ENCODE data around the gene COL4A2.
"Not testable (repeated sequence)": the region's sequence is repeated elsewhere in the genome, so short reads cannot be mapped to it uniquely, and the experiment has no call there.

Gene COL4A2

GRCh38 chr13:110486061-110486715 is 179.1 kb downstream of the COL4A2 start:
- H3F3A ChIP-seq (ENCODE audit: low read depth), result no peaks in the 10 kb centered on the region
- no peak overlapping the region for H2AFZ ChIP-seq (ENCODE audit: low read length)
- H3K4me1 ChIP-seq (ENCODE audit: insufficient read depth, low read length, poor library complexity, severe bottlenecking), result no peaks in the 10 kb centered on the region
- H3K36me3 ChIP-seq (ENCODE audit: insufficient read depth, low read length), result no peaks in the 10 kb centered on the region
- no peak overlapping the region for H3K4me2 ChIP-seq (ENCODE audit: low read depth, low read length, poor library complexity, severe bottlenecking)
- no peaks in the 10 kb centered on the region for H3K9me3 ChIP-seq (ENCODE audit: insufficient read depth, low read depth, low read length)
- H3K27me3 ChIP-seq (ENCODE audit: insufficient read depth, low read length, poor library complexity, severe bottlenecking), result no peaks in the 10 kb centered on the region
- TF ChIP-seq CTCF (conservative IDR thresholded peaks at IDR 0.05; ENCODE audit: low read length) (no peak), EZH2phosphoT487 (IDR thresholded peaks at IDR 0.05; ENCODE audit: borderline replicate concordance) (no peak)
- H3K79me2 ChIP-seq (ENCODE audit: insufficient read depth, low read length), result no peaks in the 10 kb centered on the region
- H3K4me3 ChIP-seq (ENCODE audit: low read length, poor library complexity, severe bottlenecking), result no peak overlapping the region
- H4K20me1 ChIP-seq (ENCODE audit: insufficient read depth, low read length, poor library complexity, severe bottlenecking), result no peaks in the 10 kb centered on the region
- no peak overlapping the region for H3K9ac ChIP-seq (ENCODE audit: low read depth, low read length, poor library complexity, severe bottlenecking)
- H3K9me2 ChIP-seq (replicated peaks; ENCODE audit: low read depth, low read length), result no peaks in the 10 kb centered on the region

- not testable (repeated sequence) for H3K36me3 ChIP-seq (ENCODE audit: insufficient read depth, low read length); H3K27me3 ChIP-seq (ENCODE audit: insufficient read depth, low read length, poor library complexity, severe bottlenecking); H3K4me1 ChIP-seq (ENCODE audit: insufficient read depth, low read length, poor library complexity, severe bottlenecking); H3K4me2 ChIP-seq (ENCODE audit: low read depth, low read length, poor library complexity, severe bottlenecking); H2AFZ ChIP-seq (ENCODE audit: low read length); H3K79me2 ChIP-seq (ENCODE audit: insufficient read depth, low read length); H3F3A ChIP-seq (ENCODE audit: low read depth); H3K9ac ChIP-seq (ENCODE audit: low read depth, low read length, poor library complexity, severe bottlenecking); H3K9me2 ChIP-seq (replicated peaks; ENCODE audit: low read depth, low read length); H4K20me1 ChIP-seq (ENCODE audit: insufficient read depth, low read length, poor library complexity, severe bottlenecking); H3K4me3 ChIP-seq (ENCODE audit: low read length, poor library complexity, severe bottlenecking); H3K9me3 ChIP-seq (ENCODE audit: insufficient read depth, low read depth, low read length)
Measured at GRCh38 chr13:110486880-110487279, 179.8 kb downstream of the COL4A2 start.

GRCh38 chr13:110490009-110490770 is 183.1 kb downstream of the COL4A2 start:
- Histone ChIP-seq H3K9me3 (ENCODE audit: insufficient read depth, low read depth, low read length) (no peaks in the 10 kb centered on the region), H3K4me1 (ENCODE audit: insufficient read depth, low read length, poor library complexity, severe bottlenecking) (no peaks in the 10 kb centered on the region), H4K20me1 (ENCODE audit: insufficient read depth, low read length, poor library complexity, severe bottlenecking) (no peaks in the 10 kb centered on the region), H3K4me2 (ENCODE audit: low read depth, low read length, poor library complexity, severe bottlenecking) (no peak overlapping the region), H3K9me2 (replicated peaks; ENCODE audit: low read depth, low read length) (no peaks in the 10 kb centered on the region), H3K79me2 (ENCODE audit: insufficient read depth, low read length) (no peaks in the 10 kb centered on the region), H3K4me3 (ENCODE audit: low read length, poor library complexity, severe bottlenecking) (no peak overlapping the region), H3F3A (ENCODE audit: low read depth) (no peaks in the 10 kb centered on the region), H3K27me3 (ENCODE audit: insufficient read depth, low read length, poor library complexity, severe bottlenecking) (no peaks in the 10 kb centered on the region), H2AFZ (ENCODE audit: low read length) (no peak overlapping the region), H3K36me3 (ENCODE audit: insufficient read depth, low read length) (no peaks in the 10 kb centered on the region), H3K9ac (ENCODE audit: low read depth, low read length, poor library complexity, severe bottlenecking) (no peak overlapping the region)
- TF ChIP-seq CTCF (conservative IDR thresholded peaks at IDR 0.05; ENCODE audit: low read length) (no peak), EZH2phosphoT487 (IDR thresholded peaks at IDR 0.05; ENCODE audit: borderline replicate concordance) (no peak)
